ENCODE results near the gene KRT77.

- TF ChIP-seq CTCF (IDR thresholded peaks at IDR 0.05) (no peak), POLR2A (IDR thresholded peaks at IDR 0.05) (no peak), EP300 (IDR thresholded peaks at IDR 0.05) (no peak), POLR2AphosphoS5 (IDR thresholded peaks at IDR 0.05) (no peak)
These were observed 4.7 kb upstream of the KRT77 start for GRCh38 chr12:52708010-52708409.
